OCI-LY1 (cell line): Measurements from ENCODE around the gene POLQ.

Experiments
- H2AFZ ChIP-seq: fragments of 200-600 bp; sonication (generic), shearing (Covaris generic); 2 replicates; pipeline ENCODE4 v1.6.0; 2014; ENCODE audit warnings: antibody characterized with exemption, mild to moderate bottlenecking, low read length
- H3F3A ChIP-seq: fragments of 200-600 bp; sonication (generic), shearing (Covaris generic); 2 replicates; pipeline ENCODE4 v1.6.0; 2014; ENCODE audit warnings: mild to moderate bottlenecking, antibody characterized with exemption, low read length, moderate library complexity; ENCODE audit not compliant: insufficient read depth
- H3K27ac ChIP-seq: fragments of 200-600 bp; sonication (generic); 2 replicates; pipeline ENCODE4 v1.5.1; 2014; ENCODE audit warnings: low read length, mixed run types, mild to moderate bottlenecking, low read depth; ENCODE audit not compliant: poor library complexity, severe bottlenecking
- H3K27me3 ChIP-seq: fragments of 200-600 bp; sonication (generic); 2 replicates; pipeline ENCODE4 v1.6.0; 2014; ENCODE audit warnings: antibody characterized with exemption, mild to moderate bottlenecking, low read length, moderate library complexity; ENCODE audit not compliant: insufficient read depth
- H3K36me3 ChIP-seq: fragments of 200-600 bp; sonication (generic); 2 replicates; pipeline ENCODE4 v1.6.1; 2014; ENCODE audit warnings: mild to moderate bottlenecking, antibody characterized with exemption, low read length, moderate library complexity, mixed read lengths; ENCODE audit not compliant: insufficient read depth
- H3K4me1 ChIP-seq: fragments of 200-600 bp; sonication (generic); 2 replicates; pipeline ENCODE4 v1.5.1; 2014; ENCODE audit warnings: mild to moderate bottlenecking, low read length, moderate library complexity; ENCODE audit not compliant: insufficient read depth, severe bottlenecking
- H3K4me2 ChIP-seq: fragments of 200-600 bp; sonication (generic), shearing (Covaris generic); 2 replicates; pipeline ENCODE4 v1.6.1; 2014; ENCODE audit warnings: low read length
- H3K4me3 ChIP-seq: fragments of 200-600 bp; sonication (generic); 2 replicates; pipeline ENCODE4 v1.5.1; 2014; ENCODE audit warnings: low read length, low read depth, mild to moderate bottlenecking, mixed read lengths; ENCODE audit not compliant: poor library complexity, severe bottlenecking
- H3K79me2 ChIP-seq: fragments of 200-600 bp; shearing (Covaris generic); 2 replicates; pipeline ENCODE4 v1.6.1; 2016; ENCODE audit warnings: mixed run types, low read length, mixed read lengths; ENCODE audit not compliant: insufficient read depth
- H3K9ac ChIP-seq: fragments of 200-600 bp; sonication (generic), shearing (Covaris generic); 2 replicates; pipeline ENCODE4 v1.6.1; 2014; ENCODE audit warnings: mild to moderate bottlenecking, low read length, mixed read lengths
- H3K9me2 ChIP-seq: fragments of 200-600 bp; sonication (generic), shearing (Covaris generic); 2 replicates; pipeline ENCODE4 v1.6.1; 2014; ENCODE audit warnings: low read depth, mild to moderate bottlenecking, low read length, mixed read lengths
- H3K9me3 ChIP-seq: fragments of 200-600 bp; shearing (Covaris generic); 2 replicates; pipeline ENCODE4 v1.6.1; 2014; ENCODE audit warnings: low read length, mixed read lengths
- H4K20me1 ChIP-seq: fragments of 200-600 bp; sonication (generic), shearing (Covaris generic); 2 replicates; pipeline ENCODE4 v1.6.0; 2016; ENCODE audit warnings: mild to moderate bottlenecking, low read length; ENCODE audit not compliant: insufficient read depth
- EZH2 ChIP-seq: fragments of 200-600 bp; sonication (generic), shearing (Covaris generic); IDR thresholded peaks from 2 replicates; pipeline ENCODE4 v1.8.0; 2017; ENCODE audit warnings: borderline replicate concordance, mixed run types, mild to moderate bottlenecking, antibody characterized with exemption, low read length, moderate library complexity, mixed read lengths
- TF ChIP-seq, protein P1 (sequence below): fragments of 200-600 bp; sonication (generic), shearing (Covaris generic); IDR thresholded peaks from 2 replicates; pipeline ENCODE4 v1.5.1; 2017; ENCODE audit warnings: mild to moderate bottlenecking, antibody characterized with exemption, low read length, moderate library complexity, mixed read lengths

Gene POLQ

DNA sequence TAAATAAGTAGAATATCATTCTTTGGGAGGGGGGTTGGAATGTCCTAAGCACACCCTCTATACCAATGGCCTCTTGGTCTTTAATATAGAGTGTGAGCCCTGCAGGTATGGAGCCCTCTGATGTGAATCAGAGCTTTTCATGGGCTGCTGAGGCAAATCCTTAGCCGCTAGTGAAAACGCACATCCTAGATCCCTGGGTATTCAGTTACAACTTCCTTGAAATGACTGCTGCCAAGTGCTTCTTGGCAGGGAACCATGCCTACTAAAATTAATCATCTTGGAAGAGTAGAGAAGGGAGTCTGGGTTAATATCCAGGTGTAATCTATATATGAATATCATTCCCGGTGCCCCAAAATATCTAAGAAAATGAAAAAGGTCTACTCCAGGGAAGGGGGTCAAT, 109.1 kb downstream of the POLQ start:
- H3K9ac ChIP-seq = no peak overlapping the region
- TF ChIP-seq, protein P1, sequence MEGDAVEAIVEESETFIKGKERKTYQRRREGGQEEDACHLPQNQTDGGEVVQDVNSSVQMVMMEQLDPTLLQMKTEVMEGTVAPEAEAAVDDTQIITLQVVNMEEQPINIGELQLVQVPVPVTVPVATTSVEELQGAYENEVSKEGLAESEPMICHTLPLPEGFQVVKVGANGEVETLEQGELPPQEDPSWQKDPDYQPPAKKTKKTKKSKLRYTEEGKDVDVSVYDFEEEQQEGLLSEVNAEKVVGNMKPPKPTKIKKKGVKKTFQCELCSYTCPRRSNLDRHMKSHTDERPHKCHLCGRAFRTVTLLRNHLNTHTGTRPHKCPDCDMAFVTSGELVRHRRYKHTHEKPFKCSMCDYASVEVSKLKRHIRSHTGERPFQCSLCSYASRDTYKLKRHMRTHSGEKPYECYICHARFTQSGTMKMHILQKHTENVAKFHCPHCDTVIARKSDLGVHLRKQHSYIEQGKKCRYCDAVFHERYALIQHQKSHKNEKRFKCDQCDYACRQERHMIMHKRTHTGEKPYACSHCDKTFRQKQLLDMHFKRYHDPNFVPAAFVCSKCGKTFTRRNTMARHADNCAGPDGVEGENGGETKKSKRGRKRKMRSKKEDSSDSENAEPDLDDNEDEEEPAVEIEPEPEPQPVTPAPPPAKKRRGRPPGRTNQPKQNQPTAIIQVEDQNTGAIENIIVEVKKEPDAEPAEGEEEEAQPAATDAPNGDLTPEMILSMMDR = no peak
- TF ChIP-seq EZH2 = no peak
- H4K20me1 ChIP-seq = no peaks in the 10 kb centered on the region
- no peaks in the 10 kb centered on the region for H3K9me2 ChIP-seq
- H3K4me3 ChIP-seq = no peak overlapping the region
- H3K27me3 ChIP-seq = no peaks in the 10 kb centered on the region
- no peaks in the 10 kb centered on the region for H3K79me2 ChIP-seq
- H3K4me1 ChIP-seq = peaks cover 17% of the 10 kb centered on the region
- peaks cover 82% of the 10 kb centered on the region for H3K36me3 ChIP-seq
- H3F3A ChIP-seq = no peaks in the 10 kb centered on the region
- no peak overlapping the region for H3K27ac ChIP-seq
- no peak overlapping the region for H2AFZ ChIP-seq
- H3K4me2 ChIP-seq = no peak overlapping the region
- no peaks in the 10 kb centered on the region for H3K9me3 ChIP-seq

DNA sequence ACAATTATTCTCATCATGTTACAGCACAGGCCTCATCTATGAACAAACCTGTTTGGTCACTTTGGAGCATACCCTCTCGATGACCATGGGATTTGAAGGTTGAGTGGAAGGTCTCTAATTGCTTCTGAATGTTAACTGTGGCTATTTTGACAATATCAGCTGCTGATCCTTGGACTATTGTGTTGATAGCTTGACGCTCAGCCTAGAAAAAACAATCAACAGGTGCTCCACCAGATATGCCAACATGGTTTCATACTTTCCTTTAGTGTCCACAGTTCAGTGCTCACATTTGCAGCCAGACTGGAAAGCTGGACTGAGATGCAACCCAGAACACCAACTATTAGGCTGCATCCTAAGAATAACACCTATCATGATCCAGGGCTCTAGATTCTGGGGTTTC, 109.7 kb downstream of the POLQ start:
- Histone ChIP-seq H3K36me3 (peaks cover 82% of the 10 kb centered on the region), H3K4me2 (no peak overlapping the region), H3K9ac (no peak overlapping the region), H3K79me2 (no peaks in the 10 kb centered on the region), H3K9me3 (no peaks in the 10 kb centered on the region), H3K9me2 (no peaks in the 10 kb centered on the region), H4K20me1 (no peaks in the 10 kb centered on the region), H3K4me1 (peaks cover 17% of the 10 kb centered on the region), H2AFZ (no peak overlapping the region), H3F3A (no peaks in the 10 kb centered on the region), H3K4me3 (no peak overlapping the region), H3K27ac (no peak overlapping the region), H3K27me3 (no peaks in the 10 kb centered on the region)
- TF ChIP-seq, protein P1 = no peak
- TF ChIP-seq EZH2 = no peak

DNA sequence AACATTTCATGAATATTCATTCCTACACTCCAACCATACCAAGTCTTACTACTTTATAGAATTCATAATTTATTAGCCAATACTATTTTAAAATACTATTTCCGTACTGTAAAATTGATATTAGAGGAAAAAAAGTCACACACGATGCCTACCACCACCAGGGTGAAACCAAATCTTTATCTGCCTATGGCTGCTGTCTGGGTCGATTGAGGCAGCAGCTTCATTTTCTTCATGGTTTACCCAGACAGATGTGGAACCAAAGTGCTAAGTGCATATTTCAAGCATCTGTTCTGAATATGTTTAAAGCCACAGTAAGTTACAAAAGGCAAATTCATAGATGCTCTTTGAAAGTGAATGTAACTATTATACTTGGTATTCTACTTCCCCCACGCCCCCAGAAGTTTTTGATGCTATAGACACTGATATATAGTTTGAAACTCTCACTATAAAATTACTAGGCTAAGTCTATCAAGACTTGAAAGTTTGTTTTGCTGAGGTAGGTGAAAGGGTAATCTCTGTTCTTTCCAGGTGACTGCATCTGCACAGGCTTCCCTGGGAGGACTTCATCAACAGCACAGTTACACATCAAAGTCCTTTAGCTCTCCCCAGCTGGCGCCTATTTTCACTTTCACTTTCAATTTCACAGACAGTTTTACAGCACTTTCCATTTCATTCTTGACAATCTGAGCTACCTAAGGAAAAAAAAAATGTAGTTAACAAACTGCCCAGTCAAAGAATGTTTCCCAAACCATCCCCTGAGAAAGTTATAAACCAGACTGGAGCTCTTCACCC, 113.9 kb downstream of the POLQ start:
- Histone ChIP-seq H3K36me3 (peaks cover 79% of the 10 kb centered on the region), H3K79me2 (no peaks in the 10 kb centered on the region), H3K9me2 (no peaks in the 10 kb centered on the region), H3K27me3 (no peaks in the 10 kb centered on the region), H3K27ac (peak overlapping the region; percentile 54), H3K4me3 (no peak overlapping the region), H3K4me2 (no peak overlapping the region), H4K20me1 (no peaks in the 10 kb centered on the region), H3K4me1 (peaks cover 17% of the 10 kb centered on the region), H3K9me3 (no peaks in the 10 kb centered on the region), H3K9ac (no peak overlapping the region), H3F3A (no peaks in the 10 kb centered on the region), H2AFZ (no peak overlapping the region)
- TF ChIP-seq, protein P1 = no peak
- TF ChIP-seq EZH2 = no peak
